Muscle of arm (tissue), 14 donors: ENCODE data around the gene KCP. TPM values are rescaled to one million over a fixed set of nuclear protein-coding genes. Genes with fewer than 3 reads are reported as not detected.
"Not testable (repeated sequence)": the region's sequence is repeated elsewhere in the genome, so short reads cannot be mapped to it uniquely, and the experiment has no call there.

Source experiments
- DNase-seq: peaks from one replicate; pipeline ENCODE4 v3.0.0-alpha.2; 2013
- long read RNA-seq, 11 donors: transcript quantifications; one replicate each; lab custom pipeline, GENCODE V29; 2026
- polyA plus RNA-seq, 12 donors: library from polyadenylated mRNA; unstranded; fragments of 120-200 nt; gene quantifications; one replicate each; pipeline ENCODE4 v1.2.1, GENCODE V29; 2013; ENCODE audit not compliant: insufficient read length in 12 of 12

KCP gene
- 1 to 10 TPM in 9 of 12 donors, under 1 TPM in 2, not detected in 1; 0.49 to 7.4 (median 1.4) TPM for polyA plus RNA-seq
- long read RNA-seq, donor 1, partial matches to known transcripts, result 259 of 259 reads
- long read RNA-seq, donor 1, other reads (novel, unspliced or antisense), result 0 of 259 reads
- long read RNA-seq, donor 2, result 0 reads
- long read RNA-seq, donor 3, result 0 reads
- long read RNA-seq, donor 4, result 0 reads
- long read RNA-seq, donor 5, result 0 reads
- long read RNA-seq, donor 6, result 0 reads
- long read RNA-seq, donor 7, result 0 reads
- long read RNA-seq, donor 8, result 0 reads
- long read RNA-seq, donor 9, result 0 reads
- long read RNA-seq, donor 10, partial matches to known transcripts, result 117 of 117 reads
- long read RNA-seq, donor 10, other reads (novel, unspliced or antisense), result 0 of 117 reads
- long read RNA-seq, donor 11, partial matches to known transcripts, result 0 of 242 reads
- long read RNA-seq, donor 11, other reads (novel, unspliced or antisense), result 242 of 242 reads

GRCh38 chr7:128910569-128910945, at the start of gene KCP:
KCP (minus strand) TSS chr7:128910709; CDS start chr7:128910676, 33 bp downstream.
- DNase-seq, result no peak

DNA sequence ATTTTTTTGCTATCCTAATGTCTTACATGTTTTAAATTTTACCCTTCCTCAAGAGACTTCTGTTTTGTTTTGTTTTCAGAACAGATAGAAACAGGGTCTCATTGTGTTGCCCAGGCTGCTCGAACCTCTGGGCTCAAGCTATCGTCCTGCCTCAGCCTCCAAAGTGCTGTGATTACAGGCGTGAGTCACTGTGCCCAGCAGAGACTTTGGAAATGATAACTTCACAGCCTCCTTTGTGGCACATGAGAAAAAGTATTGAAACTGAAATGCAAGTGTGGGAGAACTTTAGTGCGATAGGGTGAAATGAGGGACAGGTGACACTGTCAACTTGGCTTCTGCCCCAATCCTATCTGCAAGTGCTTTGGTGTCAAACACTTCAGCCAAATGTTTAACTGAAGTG, 48.8 kb upstream of the KCP start:
- DNase-seq, result no peak

DNA sequence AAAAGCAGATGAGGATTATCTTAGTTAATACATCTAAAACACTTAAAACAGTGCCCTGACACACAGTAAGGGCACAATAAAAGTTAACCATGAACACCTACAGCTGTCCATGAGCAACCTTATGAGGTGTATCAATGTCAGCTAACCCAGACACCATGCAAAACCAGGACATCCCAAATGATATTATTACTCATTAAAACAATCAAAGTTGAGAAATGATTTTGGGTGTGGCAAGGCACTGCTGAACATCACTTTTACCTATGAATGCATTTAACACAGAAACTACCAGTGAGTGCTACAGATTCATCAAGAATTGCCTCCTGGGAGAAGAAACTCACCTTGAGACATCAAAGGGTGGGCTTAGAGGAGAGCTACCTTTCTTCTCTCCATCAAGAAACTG, 45.5 kb upstream of the KCP start:
- DNase-seq, result no peak

- peak; percentile 52 for DNase-seq
Measured at GRCh38 chr7:128954830-128955802, 44.6 kb upstream of the KCP start.

- no peak for DNase-seq
Measured at GRCh38 chr7:128954150-128954549, 43.6 kb upstream of the KCP start.

- DNase-seq, result no peak
Measured at GRCh38 chr7:128951296-128951695, 40.8 kb upstream of the KCP start.

- DNase-seq, result no peak
Measured at GRCh38 chr7:128948976-128949760, 38.7 kb upstream of the KCP start.

- DNase-seq, result no peak
Measured at GRCh38 chr7:128948312-128948973, 37.9 kb upstream of the KCP start.

GRCh38 chr7:128947854-128948253, 37.3 kb upstream of the KCP start:
- DNase-seq, result no peak

- no peak for DNase-seq
Measured at GRCh38 chr7:128946936-128947830, 36.7 kb upstream of the KCP start.

DNA sequence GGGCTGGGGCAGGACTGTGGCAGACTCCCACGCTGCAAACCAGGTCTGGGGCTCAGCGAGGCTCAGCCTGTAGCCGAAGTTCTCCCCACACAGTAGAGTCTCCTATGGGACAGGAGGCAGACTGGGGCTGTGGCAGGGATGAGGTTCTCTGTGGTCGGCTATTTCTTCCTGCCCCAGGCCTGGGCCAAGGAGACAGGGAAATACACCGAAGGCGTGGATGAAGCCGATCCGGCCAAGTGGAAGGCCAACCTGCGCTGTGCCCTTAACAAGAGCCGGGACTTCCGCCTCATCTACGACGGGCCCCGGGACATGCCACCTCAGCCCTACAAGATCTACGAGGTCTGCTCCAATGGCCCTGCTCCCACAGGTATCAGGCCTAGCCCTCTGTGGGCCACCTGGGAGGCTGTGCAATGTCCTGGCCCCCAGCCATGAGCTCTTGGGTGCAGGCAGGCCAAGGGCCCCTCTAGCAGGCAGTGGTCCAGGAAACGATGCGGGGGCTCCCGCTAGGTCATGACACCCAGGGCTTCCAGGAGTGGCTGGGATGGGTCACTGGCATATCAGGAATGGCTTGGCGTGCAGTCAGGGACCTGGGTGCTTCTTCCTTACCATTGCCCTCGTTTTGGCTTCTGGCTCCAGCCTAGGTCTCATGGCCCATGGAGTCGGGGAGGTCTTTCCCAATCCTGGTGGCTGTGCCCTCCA, 35.3 kb upstream of the KCP start:
- no peak for DNase-seq

GRCh38 chr7:128944487-128945236, 34.2 kb upstream of the KCP start:
- DNase-seq, result no peak

- DNase-seq, result not testable (repeated sequence)
Measured at GRCh38 chr7:128943251-128943650, 32.7 kb upstream of the KCP start.

DNA sequence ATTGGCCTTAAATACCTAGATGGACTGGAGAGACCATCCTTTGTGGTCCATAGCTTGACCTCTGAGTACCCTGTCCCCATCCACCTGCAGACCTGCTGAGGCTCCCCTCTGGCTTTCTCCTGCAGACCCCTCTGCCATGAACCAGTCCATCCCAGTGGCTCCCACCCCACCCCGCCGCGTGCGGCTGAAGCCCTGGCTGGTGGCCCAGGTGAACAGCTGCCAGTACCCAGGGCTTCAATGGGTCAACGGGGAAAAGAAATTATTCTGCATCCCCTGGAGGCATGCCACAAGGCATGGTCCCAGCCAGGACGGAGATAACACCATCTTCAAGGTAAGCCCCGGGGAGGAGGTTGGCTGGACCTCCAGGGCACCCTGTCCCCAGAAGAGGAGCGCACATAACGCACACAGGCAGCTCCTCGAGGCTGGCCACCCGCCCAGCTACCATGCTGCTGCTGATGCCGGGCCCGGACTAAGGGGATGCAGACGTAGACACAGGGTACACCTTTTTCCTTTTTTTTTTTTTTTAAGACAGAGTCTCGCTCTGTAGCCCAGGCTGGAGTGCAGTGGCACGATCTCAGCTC, 31.5 kb upstream of the KCP start:
- no peak for DNase-seq

DNA sequence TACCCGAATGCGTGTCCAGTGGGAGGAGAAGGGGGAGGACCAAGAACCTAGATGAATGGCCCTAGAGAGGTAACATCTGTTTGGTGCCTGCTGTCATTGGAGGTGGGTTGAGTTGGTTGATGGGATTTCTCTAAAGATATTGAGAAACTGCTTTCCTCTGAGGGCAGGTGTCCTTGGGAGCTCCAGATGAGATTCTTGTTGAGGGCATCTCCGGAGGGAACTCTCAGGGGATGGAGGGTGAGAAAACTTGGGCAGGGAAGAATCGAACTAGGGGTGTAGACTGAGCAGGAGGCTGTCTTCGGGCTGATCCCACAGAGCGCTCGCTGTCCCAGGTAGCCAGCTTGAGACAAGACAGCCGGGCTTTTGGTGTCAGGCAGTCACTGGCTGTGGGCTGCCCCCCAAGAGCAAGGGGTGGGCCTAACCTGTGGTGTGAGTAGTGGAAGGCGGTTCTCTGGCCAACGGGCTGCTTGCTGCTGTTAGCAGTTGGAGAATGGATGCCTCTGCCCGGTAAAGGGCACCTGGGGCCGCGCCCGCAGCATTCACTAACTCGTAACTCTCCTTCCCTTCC, 30.9 kb upstream of the KCP start:
- DNase-seq, result no peak

DNA sequence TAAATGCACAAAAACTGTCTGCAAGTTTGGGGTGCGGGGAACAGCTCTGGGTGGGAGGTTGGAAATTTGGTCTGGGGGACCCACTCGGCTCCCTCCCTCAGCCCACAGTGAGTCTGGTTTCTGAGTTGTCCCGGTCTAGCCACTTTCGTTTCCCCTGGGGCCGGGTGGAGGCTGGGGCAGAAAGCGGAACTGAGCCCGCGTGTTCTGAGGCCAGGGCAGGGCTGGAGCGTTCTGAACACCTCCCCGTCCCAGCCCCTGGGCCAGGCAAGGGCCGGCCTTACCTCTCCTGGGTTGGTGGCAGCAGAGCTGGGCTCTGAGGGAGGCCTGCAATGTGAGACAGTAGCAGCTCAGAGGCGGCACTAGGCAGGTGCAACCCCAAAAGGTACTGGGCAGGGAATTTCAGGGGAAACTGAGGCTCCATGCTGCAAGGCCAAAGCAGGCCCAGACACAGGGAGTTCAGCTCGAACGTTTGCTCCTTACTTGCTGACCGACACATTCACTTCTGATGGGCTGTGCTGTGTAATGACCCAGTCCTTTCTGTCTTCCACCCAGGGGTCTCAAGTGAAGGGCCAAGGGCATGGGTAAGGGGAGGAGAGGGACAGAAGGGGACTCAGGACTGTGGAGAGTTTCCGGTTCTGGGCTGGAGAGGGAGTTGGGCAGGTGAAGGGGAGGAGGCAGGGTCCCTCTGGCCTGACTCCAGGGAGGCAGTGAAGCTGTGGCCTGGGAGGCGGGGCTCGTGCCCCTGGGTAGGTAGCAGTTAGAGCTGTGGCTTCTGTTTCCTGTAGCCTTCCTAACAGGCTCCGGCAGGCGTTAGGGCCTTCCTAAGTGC, 30.2 kb upstream of the KCP start:
- DNase-seq, result no peak

- no peak for DNase-seq
Measured at GRCh38 chr7:128939861-128940410, 29.4 kb upstream of the KCP start.
